ENCODE measurements around the gene ABCB10.

The ABCB10 gene

DNA sequence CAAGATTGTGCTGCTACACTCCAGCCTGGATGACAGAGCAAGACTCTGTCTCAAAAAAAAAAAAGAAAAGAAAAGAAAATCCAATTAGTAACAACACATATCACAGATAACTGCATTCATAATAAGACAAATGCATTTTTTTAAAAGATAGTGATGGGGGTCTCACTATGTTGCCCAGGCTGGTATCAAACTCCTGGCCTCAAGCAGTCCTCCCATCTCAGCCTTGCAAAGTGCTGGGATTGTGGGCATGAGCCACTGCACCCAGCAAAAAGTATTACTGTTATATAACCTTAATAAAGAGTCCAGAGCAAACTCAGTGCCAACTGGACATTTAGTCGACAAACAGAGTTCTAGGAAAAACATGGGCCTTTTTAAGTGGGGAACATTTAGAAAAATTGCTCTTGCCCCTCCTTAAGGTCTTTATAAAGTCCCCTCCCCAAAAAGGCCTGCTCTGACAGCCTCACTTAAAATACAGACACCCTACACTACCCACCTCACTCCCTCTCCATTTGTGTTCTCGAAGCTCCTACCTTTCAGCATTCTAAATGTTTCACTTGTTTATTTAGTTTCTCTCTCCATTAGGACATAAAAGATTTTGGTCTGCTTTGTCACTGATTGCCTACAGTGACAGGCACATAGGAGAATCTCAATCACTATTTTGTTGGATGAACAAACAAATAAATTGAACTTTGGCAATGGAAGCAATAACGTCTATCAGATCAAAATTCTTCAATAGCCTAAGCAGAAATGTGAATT lies 7.5 kb downstream of the ABCB10 start:
- peaks cover 4% of the 10 kb centered on the region; the same call in 1 of the 2 replicates for H3K36me3 ChIP-seq (ENCODE audit: insufficient read depth)
- no peak overlapping the region for H3K4me3 ChIP-seq (IDR thresholded peaks at IDR 0.05; ENCODE audit: insufficient read depth, low read depth, low read length)
- TF ChIP-seq CTCF (conservative IDR thresholded peaks at IDR 0.05; ENCODE audit: low read depth, low read length), result no peak
- H3K4me2 ChIP-seq, result peak overlapping the region; percentile 4; the same call in 1 of the 2 replicates
- no peak overlapping the region for H3K9ac ChIP-seq
- H4K20me1 ChIP-seq (ENCODE audit: insufficient read depth), result no peaks in the 10 kb centered on the region
- peak overlapping the region; percentile 3; the same call in 1 of the 2 replicates for H3K27ac ChIP-seq
- H3K27me3 ChIP-seq (ENCODE audit: insufficient read depth, low read depth), result no peaks in the 10 kb centered on the region
- H3K4me1 ChIP-seq (ENCODE audit: low read depth, poor library complexity, severe bottlenecking), result peaks cover 78% of the 10 kb centered on the region
- H2AFZ ChIP-seq (ENCODE audit: low read depth), result no peak overlapping the region
- H3K79me2 ChIP-seq (ENCODE audit: insufficient read depth, low read depth), result peaks cover 100% of the 10 kb centered on the region

GRCh38 chr1:229547542-229547941 lies 11.0 kb downstream of the ABCB10 start:
- Histone ChIP-seq H3K4me3 (IDR thresholded peaks at IDR 0.05; ENCODE audit: insufficient read depth, low read depth, low read length) (no peak overlapping the region), H3K27me3 (ENCODE audit: insufficient read depth, low read depth) (no peaks in the 10 kb centered on the region), H3K9ac (no peak overlapping the region), H3K4me1 (ENCODE audit: low read depth, poor library complexity, severe bottlenecking) (peaks cover 80% of the 10 kb centered on the region), H3K36me3 (ENCODE audit: insufficient read depth) (peaks cover 7% of the 10 kb centered on the region; the same call in 1 of the 2 replicates), H3K27ac (no peak overlapping the region), H2AFZ (ENCODE audit: low read depth) (no peak overlapping the region), H3K79me2 (ENCODE audit: insufficient read depth, low read depth) (peaks cover 97% of the 10 kb centered on the region), H4K20me1 (ENCODE audit: insufficient read depth) (no peaks in the 10 kb centered on the region), H3K4me2 (no peak overlapping the region)
- no peak for TF ChIP-seq CTCF (conservative IDR thresholded peaks at IDR 0.05; ENCODE audit: low read depth, low read length)

DNA sequence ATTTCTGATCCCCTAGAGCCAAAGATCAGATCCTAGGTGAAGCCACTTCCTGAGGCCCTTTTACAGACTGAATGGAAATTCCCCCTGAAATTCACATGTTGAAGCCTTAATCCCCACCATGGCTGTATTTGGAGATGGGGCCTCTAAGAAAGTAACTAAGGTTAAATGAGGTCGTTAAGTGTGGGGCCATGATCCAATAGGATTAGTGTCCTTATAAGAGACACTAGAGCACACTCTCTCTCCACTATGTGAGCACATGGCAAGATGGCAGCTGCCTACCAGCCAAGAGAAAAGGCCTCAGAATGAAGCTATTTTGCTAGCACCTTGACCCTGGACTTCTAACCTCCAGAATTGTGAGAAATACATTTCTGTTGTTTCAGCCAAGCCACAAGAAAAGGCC lies 13.9 kb downstream of the ABCB10 start:
- Histone ChIP-seq H3K79me2 (ENCODE audit: insufficient read depth, low read depth) (peaks cover 90% of the 10 kb centered on the region), H3K27ac (peak overlapping the region; percentile 79), H4K20me1 (ENCODE audit: insufficient read depth) (no peaks in the 10 kb centered on the region), H3K36me3 (ENCODE audit: insufficient read depth) (peaks cover 18% of the 10 kb centered on the region; the same call in 1 of the 2 replicates), H3K4me3 (IDR thresholded peaks at IDR 0.05; ENCODE audit: insufficient read depth, low read depth, low read length) (no peak overlapping the region), H3K27me3 (ENCODE audit: insufficient read depth, low read depth) (no peaks in the 10 kb centered on the region), H3K9ac (peak overlapping the region; percentile 53; the same call in 1 of the 2 replicates), H2AFZ (ENCODE audit: low read depth) (no peak overlapping the region), H3K4me1 (ENCODE audit: low read depth, poor library complexity, severe bottlenecking) (peaks cover 81% of the 10 kb centered on the region), H3K4me2 (peak overlapping the region; percentile 44)
- TF ChIP-seq CTCF (conservative IDR thresholded peaks at IDR 0.05; ENCODE audit: low read depth, low read length), result no peak

DNA sequence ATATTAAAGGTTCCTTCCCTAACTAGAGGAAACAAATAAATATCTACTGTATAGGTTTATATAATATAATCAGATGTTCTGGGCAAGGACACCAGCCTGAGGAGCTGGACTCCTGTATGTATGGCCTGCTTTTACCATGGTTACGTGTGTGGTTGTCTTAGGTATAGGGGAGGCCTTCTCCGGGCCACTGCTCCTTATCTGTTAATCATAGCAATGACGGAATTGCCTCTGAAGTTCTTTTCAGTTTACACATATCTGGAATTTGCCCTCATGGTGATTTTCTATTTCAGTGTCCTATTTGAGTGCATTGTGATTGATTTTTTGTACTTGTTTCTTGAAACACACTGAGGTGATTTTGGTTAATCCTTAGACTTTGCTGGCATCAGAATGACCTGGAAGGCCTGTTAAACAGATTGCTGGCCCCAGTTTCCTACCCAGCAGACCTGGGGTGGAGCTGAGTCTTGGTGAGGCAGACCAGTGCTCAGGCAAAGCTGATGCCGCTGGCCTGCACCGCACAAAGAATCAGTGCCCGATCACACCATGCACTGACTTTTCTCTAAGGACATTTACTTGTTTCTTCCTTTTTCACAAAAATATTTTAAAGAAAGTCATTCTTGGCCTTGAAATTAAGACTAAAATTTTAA lies 18.5 kb downstream of the ABCB10 start:
- Histone ChIP-seq H3K27ac (peak overlapping the region; percentile 75), H2AFZ (ENCODE audit: low read depth) (no peak overlapping the region), H3K36me3 (ENCODE audit: insufficient read depth) (peaks cover 13% of the 10 kb centered on the region; the same call in 1 of the 2 replicates), H3K27me3 (ENCODE audit: insufficient read depth, low read depth) (no peaks in the 10 kb centered on the region), H3K4me2 (peak overlapping the region; percentile 83), H3K79me2 (ENCODE audit: insufficient read depth, low read depth) (peaks cover 68% of the 10 kb centered on the region), H3K4me1 (ENCODE audit: low read depth, poor library complexity, severe bottlenecking) (peaks cover 99% of the 10 kb centered on the region), H3K4me3 (IDR thresholded peaks at IDR 0.05; ENCODE audit: insufficient read depth, low read depth, low read length) (no peak overlapping the region), H4K20me1 (ENCODE audit: insufficient read depth) (no peaks in the 10 kb centered on the region), H3K9ac (peak overlapping the region; percentile 7; the same call in 1 of the 2 replicates)
- no peak for TF ChIP-seq CTCF (conservative IDR thresholded peaks at IDR 0.05; ENCODE audit: low read depth, low read length)
